G401 (cell line): Measurements from ENCODE around the gene ATP6V1B1. TPM values are rescaled to one million over a fixed set of nuclear protein-coding genes. Genes with fewer than 3 reads are reported as not detected.

ENCODE experiments used
- DNase-seq: peaks from one replicate; pipeline ENCODE4 v3.0.0-alpha.2; 2015; ENCODE audit warnings: low spot score
- in situ Hi-C: cut with HindIII; loops from 2 replicates; pipeline ENCODE4 v1.10.0; 2016; ENCODE audit warnings: low sequenced_read_pairs, mixed read lengths
- total RNA-seq: library from RNA; depleted of rRNA; stranded (reverse); fragments of >200 nt; shearing (Covaris generic); gene quantifications from 2 replicates; pipeline ENCODE4 v1.2.3, GENCODE V29; 2014

ATP6V1B1 gene
- total RNA-seq, 1 experiment from 2014 or later, result 1.1 TPM

DNA sequence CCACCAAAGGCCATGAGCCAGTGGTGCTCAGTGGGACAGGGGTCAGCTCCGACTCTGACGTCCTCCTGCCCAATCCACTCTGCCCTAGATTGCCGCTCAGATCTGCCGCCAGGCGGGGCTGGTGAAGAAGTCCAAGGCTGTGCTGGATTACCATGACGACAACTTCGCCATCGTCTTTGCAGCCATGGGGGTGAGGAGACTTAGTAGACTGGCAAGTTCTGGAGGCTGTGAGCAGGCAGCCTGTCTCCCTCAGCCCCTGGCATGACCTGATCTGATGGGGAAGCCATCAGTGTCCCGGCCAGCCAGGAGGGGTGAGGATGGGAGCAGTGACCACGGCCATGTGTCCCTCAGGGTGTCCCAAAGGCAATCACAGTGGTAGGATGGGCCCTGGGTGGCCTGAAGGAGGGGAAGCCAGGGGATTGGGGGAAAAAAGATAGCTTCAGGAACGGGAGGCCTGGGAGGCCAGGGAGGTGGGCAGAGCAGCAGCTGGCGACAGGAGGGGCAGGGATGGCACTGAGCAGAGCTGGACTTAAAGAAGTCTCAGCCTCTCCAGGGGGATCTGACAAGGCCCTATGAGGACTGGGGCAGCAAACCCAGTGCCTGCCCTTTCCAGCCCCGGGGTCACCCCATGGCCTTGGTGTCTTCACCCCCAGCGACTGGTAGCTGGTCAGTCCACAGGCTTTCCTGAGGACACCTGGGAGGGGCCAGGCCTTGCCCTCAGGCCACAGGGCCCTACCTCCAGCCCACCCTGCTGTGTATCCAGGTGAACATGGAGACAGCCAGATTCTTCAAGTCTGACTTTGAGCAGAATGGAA, 25.3 kb downstream of the ATP6V1B1 start:
- DNase-seq, result no peak
- in situ Hi-C loops, result no loop called here

DNA sequence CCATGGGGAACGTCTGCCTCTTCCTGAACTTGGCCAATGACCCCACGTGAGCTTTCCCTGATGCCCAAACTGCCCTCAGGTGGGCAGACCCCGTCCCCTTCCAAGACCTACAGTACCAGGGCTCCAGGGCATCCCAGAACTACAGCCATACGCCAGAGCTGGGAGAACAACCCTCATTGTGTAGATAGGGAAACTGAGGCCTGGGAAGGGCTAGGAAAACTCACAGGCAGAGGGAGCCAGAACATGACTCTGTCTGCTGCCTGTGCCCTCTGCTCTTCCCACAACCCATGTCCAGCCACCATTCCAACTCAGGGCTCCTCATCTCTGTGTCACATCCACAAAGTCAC, 25.9 kb downstream of the ATP6V1B1 start:
- DNase-seq, result no peak
- in situ Hi-C loops, result no loop called here

GRCh38 chr2:70962211-70962884, 26.6 kb downstream of the ATP6V1B1 start:
- in situ Hi-C loops, result no loop called here
- DNase-seq, result no peak

DNA sequence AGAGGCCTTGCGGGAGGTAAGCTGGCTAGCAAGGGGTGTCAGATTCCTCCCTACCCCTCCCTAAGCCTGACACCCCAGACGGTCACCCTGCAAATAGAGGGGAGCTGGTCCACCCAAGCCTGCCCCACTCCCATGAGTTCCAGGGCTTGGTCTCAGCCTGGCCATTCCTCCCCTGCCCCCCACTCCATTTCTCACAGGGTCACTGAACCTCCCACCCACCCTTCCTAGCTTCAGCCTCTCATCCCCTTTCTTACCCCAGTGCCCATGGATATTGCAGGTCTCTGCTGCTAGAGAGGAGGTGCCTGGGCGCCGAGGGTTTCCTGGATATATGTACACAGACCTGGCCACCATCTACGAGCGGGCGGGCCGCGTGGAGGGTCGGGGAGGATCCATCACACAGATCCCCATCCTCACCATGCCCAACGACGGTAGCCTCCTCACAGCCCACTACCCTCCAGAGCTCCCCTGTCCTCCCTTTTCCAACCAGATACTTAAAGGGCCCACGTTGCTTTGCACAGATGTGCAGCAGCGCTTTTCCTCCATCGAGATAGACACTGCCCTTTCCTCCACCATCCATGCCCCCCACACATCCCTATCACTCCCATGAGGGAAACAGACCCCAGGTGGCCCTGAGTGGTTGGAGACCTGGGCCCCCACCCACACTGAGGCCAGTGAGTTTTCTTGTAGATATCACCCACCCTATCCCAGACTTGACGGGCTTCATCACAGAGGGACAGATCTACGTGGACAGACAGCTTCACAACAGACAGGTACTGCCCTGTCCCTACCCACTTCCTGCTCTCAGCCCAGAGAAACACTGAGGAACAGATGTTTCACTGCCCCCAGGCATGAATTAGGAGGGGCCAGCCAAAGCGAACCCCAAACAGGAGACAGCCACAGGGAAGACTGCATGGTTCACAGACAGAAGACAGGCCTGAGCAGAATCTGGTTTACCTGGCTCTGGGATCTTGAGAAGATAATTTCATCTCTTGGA, 27.5 kb downstream of the ATP6V1B1 start:
- no peak for DNase-seq

DNA sequence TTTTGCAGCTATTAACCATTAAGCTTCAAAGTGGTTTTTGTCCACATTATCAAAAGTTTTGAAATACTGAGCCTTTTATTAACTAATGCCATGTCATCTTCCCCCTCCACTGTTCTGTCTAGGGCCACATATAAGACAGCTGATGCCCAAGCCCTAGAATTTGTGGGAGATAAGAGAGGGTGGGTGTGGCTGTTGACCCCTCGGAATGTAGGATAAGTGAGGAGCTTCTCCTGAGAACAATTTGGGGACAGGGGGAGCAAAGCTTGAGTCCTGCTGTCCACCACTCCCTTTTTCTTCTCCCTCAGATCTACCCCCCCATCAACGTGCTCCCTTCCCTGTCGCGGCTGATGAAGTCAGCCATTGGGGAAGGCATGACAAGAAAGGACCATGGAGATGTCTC, 28.4 kb downstream of the ATP6V1B1 start:
- in situ Hi-C loops, result no loop called here
- no peak for DNase-seq

More for the DNA sequence above, 27.5 kb downstream of the ATP6V1B1 start:
- in situ Hi-C loops, result no loop called here

GRCh38 chr2:70964596-70965386, 29.1 kb downstream of the ATP6V1B1 start:
- peak; percentile 74 for DNase-seq
- in situ Hi-C loops, result no loop called here

DNA sequence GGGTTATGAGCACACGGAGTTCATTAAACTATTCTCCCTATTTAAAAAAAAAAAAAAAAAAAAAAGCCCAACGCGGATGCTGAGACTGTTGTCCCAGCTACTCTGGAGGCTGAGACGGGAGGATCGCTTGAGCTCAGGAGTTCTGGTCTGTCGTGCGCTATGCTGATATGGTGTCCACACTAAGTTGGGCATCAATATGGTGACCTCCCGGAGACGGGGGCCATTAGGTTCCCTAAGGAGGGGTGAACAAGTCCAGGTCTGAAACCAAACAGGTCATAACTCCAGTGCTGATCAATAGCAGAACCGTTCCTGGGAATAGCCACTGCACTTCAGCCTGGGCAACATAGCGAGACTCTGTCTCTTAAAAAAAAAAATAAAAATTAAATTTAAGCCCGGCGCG, 29.8 kb downstream of the ATP6V1B1 start:
- in situ Hi-C loops, result no loop called here
- DNase-seq, result no peak

- in situ Hi-C loops, result no loop called here
- DNase-seq, result no peak
Observed at GRCh38 chr2:70966681-70967080, 31.0 kb downstream of the ATP6V1B1 start.

GRCh38 chr2:70967189-70967588, 31.5 kb downstream of the ATP6V1B1 start:
- in situ Hi-C loops, result no loop called here
- DNase-seq, result no peak

DNA sequence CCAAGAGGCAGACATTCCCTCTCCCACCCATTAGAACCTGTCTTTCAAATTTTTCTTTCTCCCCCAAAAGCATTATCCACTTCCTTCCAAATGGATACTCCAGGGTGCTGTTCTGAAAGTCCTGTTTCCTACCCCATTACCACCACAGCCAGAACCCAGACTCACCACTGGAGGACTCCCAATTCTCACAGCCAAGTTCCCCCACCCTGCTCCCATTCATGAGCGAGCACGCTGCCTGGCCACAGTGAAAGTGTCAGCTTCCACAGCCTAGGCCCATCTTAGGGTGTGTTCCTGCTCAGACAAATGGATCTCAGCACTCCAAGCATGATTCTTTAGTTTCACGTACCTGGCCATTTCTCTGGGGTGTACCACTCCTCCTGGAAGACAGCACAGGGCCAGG, 38.9 kb downstream of the ATP6V1B1 start:
- in situ Hi-C loops, result no loop called here
- DNase-seq, result no peak

DNA sequence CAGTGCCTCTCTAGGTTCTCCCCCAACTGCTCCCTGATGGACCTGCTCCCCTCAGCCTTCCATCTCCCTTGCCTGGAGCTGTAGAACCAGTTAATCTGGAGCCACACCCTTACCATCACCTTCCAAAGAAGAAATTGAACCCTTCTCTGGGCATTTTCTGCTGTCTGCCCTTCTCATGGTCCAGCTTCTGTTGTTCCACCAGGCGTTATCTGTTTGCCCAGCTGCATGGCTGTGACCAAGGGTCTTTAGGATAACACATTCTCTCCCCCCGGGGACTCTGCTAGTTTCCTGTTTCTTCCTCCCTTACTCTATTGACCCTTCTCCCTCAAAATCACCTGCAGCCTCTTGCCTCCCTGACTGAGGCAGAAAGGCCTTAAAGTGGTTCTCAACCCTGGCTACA, 39.5 kb downstream of the ATP6V1B1 start:
- in situ Hi-C loops, result no loop called here
- DNase-seq, result no peak

- in situ Hi-C loops, result no loop called here
- peak; percentile 35 for DNase-seq
Observed at GRCh38 chr2:70977605-70978205, 42.0 kb downstream of the ATP6V1B1 start.

DNA sequence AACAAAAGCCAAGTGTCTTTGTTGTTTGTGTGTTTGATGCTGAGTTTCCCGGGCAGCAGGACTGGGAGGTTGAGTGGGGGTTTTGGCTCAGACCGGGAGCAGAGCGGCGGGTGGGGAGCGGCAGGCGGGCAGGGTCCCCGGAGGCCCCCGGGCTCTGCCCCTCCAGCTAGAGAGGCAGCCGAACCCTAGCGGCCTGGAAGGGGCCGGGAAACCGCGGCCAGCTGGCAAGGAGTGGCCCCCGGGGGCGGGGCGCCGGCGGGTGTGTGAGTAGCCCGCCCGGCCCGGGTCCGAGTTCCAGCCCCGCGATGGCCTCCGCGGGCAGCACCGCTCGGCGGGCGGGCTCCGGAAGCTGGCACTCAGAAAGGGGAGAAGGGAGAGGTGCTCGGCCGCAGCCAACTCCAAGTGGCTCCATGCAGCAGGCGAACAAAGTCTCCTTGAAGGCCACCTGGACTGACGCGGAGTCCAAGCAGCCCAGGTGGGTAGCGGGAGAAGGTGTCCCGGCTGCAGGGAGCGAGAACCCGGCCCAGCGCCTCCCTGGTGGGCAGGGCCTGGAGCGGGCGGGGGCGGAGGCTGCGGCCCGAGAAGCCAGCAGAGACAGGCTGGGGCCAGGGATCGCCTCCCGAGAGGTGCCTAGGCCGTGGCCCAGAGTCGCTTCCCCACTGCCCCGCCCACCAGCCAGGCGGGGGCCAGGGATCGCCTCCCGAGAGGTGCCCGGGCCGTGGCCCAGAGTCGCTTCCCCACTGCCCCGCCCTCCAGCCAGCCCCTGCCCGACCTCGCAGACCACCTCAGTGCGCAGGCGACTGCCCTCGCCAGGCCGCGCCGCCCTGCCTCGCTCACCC, 42.9 kb downstream of the ATP6V1B1 start, which contains the start of gene ANKRD53:
ANKRD53 (plus strand) TSS at position 290 of the 839 bp plus-strand sequence; CDS start at position 306, 16 bp downstream.
- in situ Hi-C loops, result no loop called here
- peak; percentile 29 for DNase-seq

DNA sequence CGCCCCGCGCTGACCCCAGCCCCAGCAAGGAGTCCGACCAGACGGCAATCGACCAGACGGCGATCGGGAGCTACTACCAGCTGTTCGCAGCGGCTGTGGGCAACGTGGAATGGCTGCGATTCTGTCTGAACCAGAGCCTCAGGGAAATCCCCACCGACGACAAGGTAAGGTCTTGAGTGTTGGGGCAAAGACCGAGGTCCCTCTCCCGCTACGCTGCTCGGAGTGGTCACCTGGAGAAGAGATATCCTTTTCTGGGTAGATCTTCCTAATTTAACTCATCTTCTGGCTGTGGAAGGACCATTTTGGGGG, 43.4 kb downstream of the ATP6V1B1 start:
- no peak for DNase-seq
- in situ Hi-C loops, result no loop called here

- no peak for DNase-seq
- in situ Hi-C loops, result no loop called here
Observed at GRCh38 chr2:70979626-70980025, 43.9 kb downstream of the ATP6V1B1 start.

- in situ Hi-C loops, result no loop called here
- DNase-seq, result no peak
Observed at GRCh38 chr2:70981421-70981820, 45.7 kb downstream of the ATP6V1B1 start.

- no peak for DNase-seq
- in situ Hi-C loops, result no loop called here
Observed at GRCh38 chr2:70981866-70982810, 46.4 kb downstream of the ATP6V1B1 start.
